Fibroblast of lung (primary cell): ENCODE measurements around the gene TBRG4. TPM values are rescaled to one million over a fixed set of nuclear protein-coding genes. Genes with fewer than 3 reads are reported as not detected.

Experiments
- DNase-seq, 2 donors: peaks; one replicate each; pipeline versions ENCODE4 v3.0.0 to v3.0.0-alpha.2; 2010; ENCODE audit warnings: low read depth in 2 of 2
- H2AFZ ChIP-seq: 2 replicates; pipeline ENCODE4 v1.5.1; 2012; ENCODE audit warnings: low read length, control low read depth, inconsistent platforms
- H3K27ac ChIP-seq: 2 replicates; pipeline ENCODE4 v1.5.1; 2011; ENCODE audit warnings: low read length, control low read depth; ENCODE audit not compliant: insufficient read depth
- H3K27me3 ChIP-seq: 2 replicates; pipeline ENCODE4 v1.5.1; 2011; ENCODE audit warnings: mild to moderate bottlenecking, low read length; ENCODE audit not compliant: control insufficient read depth, insufficient read depth
- H3K36me3 ChIP-seq: 2 replicates; pipeline ENCODE4 v1.5.1; 2011; ENCODE audit warnings: low read length; ENCODE audit not compliant: control insufficient read depth, insufficient read depth
- H3K4me1 ChIP-seq: 2 replicates; pipeline ENCODE4 v1.5.1; 2011; ENCODE audit warnings: low read length; ENCODE audit not compliant: control insufficient read depth, insufficient read depth; ENCODE audit errors: extremely low read depth
- H3K4me2 ChIP-seq: 2 replicates; pipeline ENCODE4 v1.5.1; 2011; ENCODE audit warnings: low read length, control low read depth; ENCODE audit not compliant: insufficient read depth; ENCODE audit errors: extremely low read depth
- H3K4me3 ChIP-seq, 4 experiments: fragments of 200-600 bp in 1 of 4; sonication (generic) in 1 of 4; replicated peaks in 1 of 4; 2 replicates each; pipeline ENCODE4 v1.5.1; 2011 to 2016; ENCODE audit warnings: low read length in 4 of 4, low read depth in 3 of 4, mild to moderate bottlenecking in 3 of 4, control low read depth in 2 of 4, inconsistent platforms in 1 of 4, mixed read lengths in 1 of 4; ENCODE audit not compliant: insufficient read depth in 1 of 4; ENCODE audit errors: control extremely low read depth in 1 of 4
- H3K79me2 ChIP-seq: 2 replicates; pipeline ENCODE4 v1.5.1; 2012; ENCODE audit warnings: mild to moderate bottlenecking, low read length, inconsistent platforms; ENCODE audit not compliant: control insufficient read depth, insufficient read depth
- H3K9ac ChIP-seq: 2 replicates; pipeline ENCODE4 v1.5.1; 2011; ENCODE audit warnings: mild to moderate bottlenecking, low read length, control low read depth; ENCODE audit not compliant: insufficient read depth
- H3K9me3 ChIP-seq: 2 replicates; pipeline ENCODE4 v1.5.1; 2012; ENCODE audit warnings: low read depth, low read length; ENCODE audit not compliant: control insufficient read depth, insufficient read depth
- H4K20me1 ChIP-seq: 2 replicates; pipeline ENCODE4 v1.5.1; 2011; ENCODE audit warnings: low read length; ENCODE audit not compliant: control insufficient read depth, insufficient read depth; ENCODE audit errors: extremely low read depth
- EZH2 ChIP-seq: IDR thresholded peaks from 2 replicates; pipeline ENCODE4 v1.5.1; 2012; ENCODE audit warnings: low read length, control low read depth, mild to moderate bottlenecking; ENCODE audit errors: missing control alignments
- polyA plus RNA-seq, 2 donors: library from polyadenylated mRNA; depleted of rRNA in 1 of 2; stranded (reverse) in 1 of 2; unstranded in 1 of 2; fragments of >200 nt; gene quantifications; 2 replicates each; pipeline ENCODE4 v1.2.1, GENCODE V29; 2011 to 2012; ENCODE audit warnings: missing spikeins in 1 of 2
- total RNA-seq: library from RNA; depleted of rRNA; stranded (reverse); fragments of >200 nt; gene quantifications from 2 replicates; pipeline ENCODE4 v1.2.1, GENCODE V29; 2014
- TF ChIP-seq, protein P1 (sequence below), 2 donors: IDR thresholded peaks in 1 of 2; conservative IDR thresholded peaks in 1 of 2; 1 replicate in 1 of 2; 2 replicates in 1 of 2; pipeline ENCODE4 v1.5.1; 2011 to 2012; ENCODE audit warnings: low read length in 2 of 2, control low read depth in 1 of 2, inconsistent platforms in 1 of 2, low read depth in 1 of 2, mild to moderate bottlenecking in 1 of 2

TBRG4 gene
- total and polyA plus RNA-seq, 2 donors (not counting 1 experiment from before 2014, with no cell fraction given): 27.4 to 52.2 TPM

DNA sequence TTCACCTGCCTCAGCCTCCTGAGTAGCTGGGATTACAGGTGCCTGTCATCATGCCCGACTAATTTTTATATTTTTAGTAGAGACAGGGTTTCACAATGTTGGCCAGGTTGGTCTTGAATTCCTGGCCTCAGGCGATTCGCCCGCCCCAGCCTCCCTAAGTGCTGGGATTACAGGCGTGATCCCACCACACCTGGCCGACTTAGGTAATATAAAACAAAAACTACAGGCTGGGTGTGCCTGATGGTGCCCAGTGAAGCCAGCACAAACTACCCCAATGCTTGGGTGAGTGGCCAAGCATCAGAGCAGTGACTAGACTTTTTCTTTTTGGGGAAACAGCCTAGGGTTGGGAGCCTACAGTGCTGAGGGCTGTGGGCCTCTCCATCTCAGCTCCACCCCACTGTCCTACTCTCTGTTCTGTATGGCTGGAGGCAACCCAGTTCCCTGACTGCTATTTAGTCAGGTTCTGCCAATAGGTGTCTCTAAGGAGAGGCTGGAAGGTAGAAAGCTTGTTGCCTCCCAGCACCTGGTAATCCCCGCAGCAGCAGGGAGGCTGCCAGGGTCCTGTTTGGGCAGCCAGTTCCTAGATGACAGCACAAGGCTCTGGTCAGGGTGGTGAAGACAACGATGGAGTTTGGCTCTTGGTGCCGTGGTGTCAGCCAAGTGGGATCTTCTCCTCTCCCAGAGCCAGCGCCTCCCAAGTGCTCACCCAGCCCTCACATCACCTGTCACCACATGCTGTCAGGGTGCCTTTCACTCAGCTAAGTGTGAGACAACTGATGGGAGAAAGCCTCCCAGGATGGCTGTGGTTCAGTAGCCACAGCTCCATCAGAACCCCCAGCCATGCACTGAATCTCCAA, 12.3 kb downstream of the TBRG4 start:
- Histone ChIP-seq H3K36me3 (peaks cover 28% of the 10 kb centered on the region), H3K9me3 (no peaks in the 10 kb centered on the region)
- TF ChIP-seq EZH2: no peak
- TF ChIP-seq, protein P1, sequence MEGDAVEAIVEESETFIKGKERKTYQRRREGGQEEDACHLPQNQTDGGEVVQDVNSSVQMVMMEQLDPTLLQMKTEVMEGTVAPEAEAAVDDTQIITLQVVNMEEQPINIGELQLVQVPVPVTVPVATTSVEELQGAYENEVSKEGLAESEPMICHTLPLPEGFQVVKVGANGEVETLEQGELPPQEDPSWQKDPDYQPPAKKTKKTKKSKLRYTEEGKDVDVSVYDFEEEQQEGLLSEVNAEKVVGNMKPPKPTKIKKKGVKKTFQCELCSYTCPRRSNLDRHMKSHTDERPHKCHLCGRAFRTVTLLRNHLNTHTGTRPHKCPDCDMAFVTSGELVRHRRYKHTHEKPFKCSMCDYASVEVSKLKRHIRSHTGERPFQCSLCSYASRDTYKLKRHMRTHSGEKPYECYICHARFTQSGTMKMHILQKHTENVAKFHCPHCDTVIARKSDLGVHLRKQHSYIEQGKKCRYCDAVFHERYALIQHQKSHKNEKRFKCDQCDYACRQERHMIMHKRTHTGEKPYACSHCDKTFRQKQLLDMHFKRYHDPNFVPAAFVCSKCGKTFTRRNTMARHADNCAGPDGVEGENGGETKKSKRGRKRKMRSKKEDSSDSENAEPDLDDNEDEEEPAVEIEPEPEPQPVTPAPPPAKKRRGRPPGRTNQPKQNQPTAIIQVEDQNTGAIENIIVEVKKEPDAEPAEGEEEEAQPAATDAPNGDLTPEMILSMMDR (conservative IDR thresholded peaks at IDR 0.05 in 1 of 2, IDR thresholded peaks at IDR 0.05 in 1 of 2; ENCODE audit: low read depth in 1 of 2, low read length in 2 of 2): no peak

GRCh38 chr7:45092931-45093235, 18.6 kb downstream of the TBRG4 start:
- H3K27ac ChIP-seq: no peak overlapping the region
- no peaks in the 10 kb centered on the region for H3K4me1 ChIP-seq
- no peaks in the 10 kb centered on the region for H3K9me3 ChIP-seq
- no peaks in the 10 kb centered on the region for H3K79me2 ChIP-seq
- no peak overlapping the region for H2AFZ ChIP-seq
- H3K4me2 ChIP-seq: no peak overlapping the region
- DNase-seq: no peak
- no peaks in the 10 kb centered on the region for H4K20me1 ChIP-seq
- no peak overlapping the region for H3K9ac ChIP-seq
- no peaks in the 10 kb centered on the region for H3K36me3 ChIP-seq
- TF ChIP-seq EZH2: no peak
- TF ChIP-seq, protein P1 (conservative IDR thresholded peaks at IDR 0.05 in 1 of 2, IDR thresholded peaks at IDR 0.05 in 1 of 2; ENCODE audit: low read depth in 1 of 2, low read length in 2 of 2): no peak
- peaks cover 3% of the 10 kb centered on the region for H3K27me3 ChIP-seq
- H3K4me3 ChIP-seq: no peak overlapping the region

More for the DNA sequence above, 12.3 kb downstream of the TBRG4 start:
- Histone ChIP-seq H3K9ac (no peak overlapping the region), H3K4me1 (no peaks in the 10 kb centered on the region), H3K4me3 (no peak overlapping the region), H2AFZ (no peak overlapping the region), H3K79me2 (no peaks in the 10 kb centered on the region), H3K4me2 (no peak overlapping the region), H3K27ac (no peak overlapping the region), H3K27me3 (no peaks in the 10 kb centered on the region), H4K20me1 (no peaks in the 10 kb centered on the region)
- no peak for DNase-seq

DNA sequence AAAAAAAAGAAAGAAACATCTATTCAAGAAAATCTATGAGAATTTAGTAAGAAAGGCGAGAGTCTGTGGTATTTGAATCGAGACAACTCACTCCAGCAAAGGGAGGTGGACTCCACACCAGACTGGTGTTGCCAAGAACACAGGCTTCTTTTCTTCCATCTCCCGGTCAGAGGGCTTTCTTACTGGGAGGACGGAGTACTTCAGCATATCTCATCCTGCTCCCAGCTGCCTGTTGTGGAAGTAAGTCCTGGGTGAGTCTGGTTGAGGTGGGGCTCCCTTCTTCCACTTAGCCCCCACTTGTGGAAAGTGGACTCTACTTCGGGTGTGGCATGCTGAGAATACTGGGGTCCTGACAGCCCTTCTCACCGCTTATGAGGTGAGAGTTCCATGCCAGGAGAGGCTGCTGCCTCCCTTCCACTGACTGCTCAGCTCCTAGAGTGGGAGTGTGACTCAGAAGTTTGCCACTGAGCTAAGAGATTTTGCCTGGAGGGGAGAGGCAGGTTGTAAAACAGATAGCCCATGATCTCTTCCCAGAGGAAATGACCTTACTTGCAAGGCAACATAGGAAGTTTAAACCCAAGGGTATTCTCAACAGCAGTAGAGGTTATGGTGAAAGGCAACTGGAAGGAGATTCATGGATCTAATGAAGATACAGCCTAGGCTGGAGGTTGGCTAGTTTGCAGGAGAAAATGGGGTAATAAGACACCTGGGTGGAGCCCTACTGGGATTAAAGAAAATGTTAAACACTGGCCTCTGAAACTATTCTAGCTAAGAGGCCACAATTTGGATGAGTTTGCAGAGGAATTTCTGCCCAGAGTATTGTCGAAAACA, 19.2 kb downstream of the TBRG4 start:
- Histone ChIP-seq H2AFZ (no peak overlapping the region), H3K9ac (no peak overlapping the region), H3K27ac (no peak overlapping the region), H3K79me2 (no peaks in the 10 kb centered on the region), H3K9me3 (no peaks in the 10 kb centered on the region), H3K36me3 (no peaks in the 10 kb centered on the region), H3K4me1 (no peaks in the 10 kb centered on the region), H3K27me3 (peaks cover 3% of the 10 kb centered on the region), H3K4me3 (no peak overlapping the region), H4K20me1 (no peaks in the 10 kb centered on the region), H3K4me2 (no peak overlapping the region)
- TF ChIP-seq, protein P1 (conservative IDR thresholded peaks at IDR 0.05 in 1 of 2, IDR thresholded peaks at IDR 0.05 in 1 of 2; ENCODE audit: low read depth in 1 of 2, low read length in 2 of 2): no peak
- TF ChIP-seq EZH2: no peak
- peak; percentile 8 to 25 for DNase-seq
